Neural cell (in vitro differentiated cells): ENCODE measurements around the gene SSC5D.

Source experiments
- CTCF ChIP-seq: fragments of 450-650 bp; IDR thresholded peaks from 2 replicates; pipeline ENCODE4 v1.5.1; 2014; ENCODE audit warnings: antibody characterized with exemption, mild to moderate bottlenecking, moderate library complexity; ENCODE audit not compliant: poor library complexity, severe bottlenecking
- EP300 ChIP-seq: fragments of 450-650 bp; conservative IDR thresholded peaks from 2 replicates; pipeline ENCODE4 v1.6.1; 2014; ENCODE audit warnings: antibody characterized with exemption, mild to moderate bottlenecking, moderate library complexity; ENCODE audit not compliant: poor library complexity, severe bottlenecking
- EZH2 ChIP-seq: fragments of 200-600, 300-800 bp; shearing (Covaris generic), sonication (generic); IDR thresholded peaks from 2 replicates; pipeline ENCODE4 v1.6.1; 2014; ENCODE audit warnings: antibody characterized with exemption, low read length, borderline replicate concordance, mild to moderate bottlenecking; ENCODE audit not compliant: insufficient read depth, poor library complexity, severe bottlenecking
- MXI1 ChIP-seq: fragments of 450-650 bp; conservative IDR thresholded peaks from 2 replicates; pipeline ENCODE4 v1.6.1; 2014; ENCODE audit warnings: antibody characterized with exemption, mild to moderate bottlenecking; ENCODE audit not compliant: poor library complexity, severe bottlenecking
- REST ChIP-seq: IDR thresholded peaks from 2 replicates; pipeline ENCODE4 v1.6.1; 2012; ENCODE audit warnings: borderline replicate concordance

GRCh38 chr19:55477905-55478304 is 10.3 kb upstream of the SSC5D start:
- TF ChIP-seq CTCF: no peak
- no peak for TF ChIP-seq REST
- TF ChIP-seq MXI1: no peak
- TF ChIP-seq EZH2: no peak
- TF ChIP-seq EP300: no peak
